Hypothalamus (tissue), 51 donors: ENCODE measurements around the gene CRYGC.

Source experiments
- DNase-seq, 51 donors: peaks; one replicate each; lab custom pipeline; 2025; lab: John Stamatoyannopoulos, UW

Gene CRYGC

GRCh38 chr2:208097801-208098200, 31.8 kb downstream of the CRYGC start:
- no peak for DNase-seq

- no peak for DNase-seq
Measured at GRCh38 chr2:208097313-208097712, 32.3 kb downstream of the CRYGC start.

DNA sequence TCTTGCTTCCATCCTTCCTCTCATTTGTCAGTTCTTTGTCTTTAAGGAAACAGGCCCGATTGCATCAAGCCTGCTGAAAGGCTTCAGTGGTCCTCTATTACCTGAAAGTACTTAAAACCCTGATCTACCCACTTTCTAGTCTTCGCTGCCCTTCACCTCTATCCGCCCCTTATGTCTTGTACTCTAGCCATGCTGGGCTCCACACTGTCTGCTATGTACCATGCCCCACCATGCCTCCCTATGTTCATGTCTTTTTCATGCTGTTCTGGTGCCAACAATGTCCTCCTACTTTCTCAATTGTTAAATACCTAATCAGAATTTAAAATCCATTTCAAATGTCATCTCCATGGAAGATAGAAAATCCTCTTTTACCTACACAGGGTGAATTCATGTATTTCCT, 33.5 kb downstream of the CRYGC start:
- no peak for DNase-seq

DNA sequence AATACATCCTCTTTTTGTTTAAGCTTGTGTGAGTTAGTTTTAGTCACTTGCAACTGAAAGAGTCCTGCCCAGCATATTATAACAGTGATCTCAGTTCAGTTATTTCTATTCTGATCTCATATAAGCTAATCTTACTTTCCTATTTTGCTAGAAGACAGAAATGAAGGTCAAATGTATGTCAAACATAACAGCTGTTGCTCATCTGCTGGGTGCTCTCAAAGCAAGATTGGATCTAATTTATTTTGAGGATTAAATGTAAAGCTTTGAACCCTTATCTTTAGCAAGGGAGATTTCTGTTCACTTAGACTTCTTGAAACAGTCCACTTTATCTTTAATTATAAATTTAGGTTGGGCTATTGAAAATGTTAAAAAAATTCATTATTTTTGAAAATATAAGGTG, 36.5 kb downstream of the CRYGC start:
- DNase-seq = no peak

GRCh38 chr2:208092093-208092832, 37.4 kb downstream of the CRYGC start:
- DNase-seq = no peak

- DNase-seq = no peak
Measured at GRCh38 chr2:208090420-208090819, 39.2 kb downstream of the CRYGC start.

DNA sequence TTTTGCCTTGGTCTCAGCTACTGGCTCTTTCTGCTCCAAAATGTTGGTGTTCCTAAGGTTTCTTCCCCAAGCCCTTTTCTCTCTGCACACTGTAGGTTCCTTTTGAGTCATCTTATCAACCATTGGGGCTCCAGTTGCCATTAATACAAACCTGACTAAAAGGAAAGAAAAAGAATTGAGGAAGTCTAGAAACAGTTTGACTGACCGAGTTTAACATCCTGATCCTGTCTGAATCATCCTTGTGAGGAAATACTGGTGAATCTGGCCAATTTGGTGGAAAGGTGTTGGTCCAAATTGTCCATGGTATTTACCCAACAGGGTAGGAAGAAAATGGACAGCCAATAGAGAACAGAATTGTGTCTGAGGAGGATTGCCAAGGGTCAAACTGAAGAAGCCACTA, 43.6 kb downstream of the CRYGC start:
- no peak for DNase-seq

DNA sequence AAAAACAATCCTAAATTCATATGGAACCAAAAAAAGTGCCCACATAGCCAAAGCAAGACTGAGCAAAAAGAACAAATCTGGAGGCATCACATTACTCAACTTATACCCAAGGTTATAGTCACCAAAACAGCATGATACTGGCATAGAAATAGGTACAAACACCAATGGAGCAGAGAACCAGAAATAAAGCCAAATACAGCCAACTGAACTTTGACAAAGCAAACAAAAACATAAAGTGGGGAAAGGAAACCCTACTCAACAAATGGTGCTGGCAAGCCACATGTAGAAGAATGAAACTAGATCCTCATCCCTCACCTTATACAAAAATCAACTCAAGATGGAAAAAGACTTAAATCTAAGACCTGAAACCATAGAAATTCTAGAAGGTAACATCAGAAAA, 45.8 kb downstream of the CRYGC start:
- no peak for DNase-seq
